NCI-H1092 treated with DMSO at 0.1 percent for 48 hours (cell line): ENCODE measurements around the gene CASKIN2.
"Not testable (repeated sequence)": the region's sequence is repeated elsewhere in the genome, so short reads cannot be mapped to it uniquely, and the experiment has no call there.

Source experiments
- DNase-seq: peaks from one replicate; lab custom pipeline; 2025; lab: John Stamatoyannopoulos, UW

Gene CASKIN2

DNA sequence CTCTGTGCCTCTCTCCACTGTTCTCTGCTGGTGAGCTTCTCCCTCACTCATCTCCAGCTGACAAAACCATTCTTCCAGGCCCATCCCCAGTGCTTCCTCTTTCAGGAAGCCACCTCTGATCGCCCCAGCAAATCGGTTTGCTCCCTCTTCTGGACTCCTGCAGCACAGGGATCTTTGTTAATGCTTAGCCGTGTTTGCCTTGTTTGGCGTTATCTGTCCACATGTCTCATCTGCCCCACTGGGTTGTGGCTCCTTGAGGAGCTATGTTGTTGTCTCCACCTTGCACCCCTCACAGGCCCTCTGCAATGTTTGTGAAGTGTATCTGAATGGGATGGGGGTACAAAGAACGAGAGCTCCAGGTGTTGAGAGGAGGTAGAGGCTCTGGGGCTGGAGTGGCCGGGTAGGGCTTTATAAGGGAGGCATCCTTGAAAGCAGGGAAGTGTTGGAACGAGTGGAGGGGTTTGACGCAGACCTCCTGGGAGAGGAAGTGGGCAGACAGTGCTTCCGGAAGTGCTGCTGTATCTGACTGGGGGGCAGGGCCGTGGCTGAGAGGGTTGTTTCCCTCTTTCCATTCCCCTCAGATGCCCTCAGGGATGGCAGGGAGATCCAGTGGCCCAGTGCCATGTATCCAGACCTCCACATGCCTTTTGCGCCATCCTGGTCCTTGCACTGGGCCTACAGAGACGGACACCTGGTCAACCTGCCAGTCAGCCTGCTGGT lies 27.8 kb downstream of the CASKIN2 start:
- no peak for DNase-seq

DNA sequence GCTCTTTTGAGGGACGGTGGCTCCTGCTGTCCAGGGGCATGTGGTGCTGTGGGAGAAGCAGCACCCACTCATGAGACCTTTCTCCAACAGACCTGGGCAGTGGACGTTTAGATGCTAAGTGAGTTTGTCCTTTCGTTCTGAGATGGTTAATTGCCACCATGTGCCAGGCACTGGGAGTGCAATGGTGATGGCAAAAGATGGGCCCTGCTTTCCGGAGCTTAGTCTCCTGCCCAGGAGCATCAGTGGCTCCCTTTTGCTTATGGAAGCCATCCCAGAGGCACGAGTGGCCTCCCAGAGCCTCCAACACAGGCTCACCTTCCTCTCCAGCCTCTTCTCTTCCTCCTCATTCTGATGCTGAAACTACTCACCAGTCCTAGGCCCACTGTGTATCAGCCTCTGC lies 28.4 kb downstream of the CASKIN2 start:
- no peak for DNase-seq

DNA sequence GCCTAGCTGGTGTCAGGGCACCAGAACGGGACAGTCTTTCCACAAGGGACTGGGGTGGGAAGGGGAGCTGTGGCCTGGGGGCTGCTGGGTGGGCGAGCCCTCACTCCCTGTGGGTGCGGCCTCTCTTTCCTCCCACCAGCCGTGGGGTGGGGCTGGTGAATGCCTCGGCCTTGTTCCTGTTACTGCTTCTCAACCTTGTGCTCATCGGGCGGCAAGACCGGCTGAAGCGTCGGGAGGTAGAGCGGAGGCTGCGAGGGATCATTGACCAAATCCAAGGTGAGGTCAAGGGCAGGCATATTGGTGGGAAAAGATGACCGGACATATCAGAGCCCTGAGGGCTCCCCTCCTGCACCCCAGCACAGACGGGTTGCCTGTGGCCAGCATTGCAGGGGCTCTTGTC lies 29.2 kb downstream of the CASKIN2 start:
- no peak for DNase-seq

DNA sequence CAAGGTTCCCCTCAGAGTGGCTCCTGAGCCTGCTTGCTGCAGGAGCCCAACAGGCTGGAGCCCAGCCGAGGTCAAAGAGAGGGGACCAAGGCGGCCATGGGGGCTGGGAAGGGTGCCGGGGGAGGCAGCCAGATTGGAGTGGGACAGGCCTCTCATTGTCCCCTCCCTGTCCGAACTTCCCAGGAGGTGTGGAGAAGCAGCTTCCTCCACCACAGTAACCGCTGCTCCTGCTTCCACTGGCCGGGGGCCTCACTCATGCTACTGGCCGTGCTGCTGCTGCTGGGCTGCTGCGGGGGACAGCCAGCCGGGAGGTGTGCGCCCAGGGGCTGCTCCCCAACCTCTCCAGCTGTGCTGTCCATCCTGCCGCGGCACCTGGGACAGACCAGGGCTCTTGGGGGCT lies 29.6 kb downstream of the CASKIN2 start:
- DNase-seq, result no peak

DNA sequence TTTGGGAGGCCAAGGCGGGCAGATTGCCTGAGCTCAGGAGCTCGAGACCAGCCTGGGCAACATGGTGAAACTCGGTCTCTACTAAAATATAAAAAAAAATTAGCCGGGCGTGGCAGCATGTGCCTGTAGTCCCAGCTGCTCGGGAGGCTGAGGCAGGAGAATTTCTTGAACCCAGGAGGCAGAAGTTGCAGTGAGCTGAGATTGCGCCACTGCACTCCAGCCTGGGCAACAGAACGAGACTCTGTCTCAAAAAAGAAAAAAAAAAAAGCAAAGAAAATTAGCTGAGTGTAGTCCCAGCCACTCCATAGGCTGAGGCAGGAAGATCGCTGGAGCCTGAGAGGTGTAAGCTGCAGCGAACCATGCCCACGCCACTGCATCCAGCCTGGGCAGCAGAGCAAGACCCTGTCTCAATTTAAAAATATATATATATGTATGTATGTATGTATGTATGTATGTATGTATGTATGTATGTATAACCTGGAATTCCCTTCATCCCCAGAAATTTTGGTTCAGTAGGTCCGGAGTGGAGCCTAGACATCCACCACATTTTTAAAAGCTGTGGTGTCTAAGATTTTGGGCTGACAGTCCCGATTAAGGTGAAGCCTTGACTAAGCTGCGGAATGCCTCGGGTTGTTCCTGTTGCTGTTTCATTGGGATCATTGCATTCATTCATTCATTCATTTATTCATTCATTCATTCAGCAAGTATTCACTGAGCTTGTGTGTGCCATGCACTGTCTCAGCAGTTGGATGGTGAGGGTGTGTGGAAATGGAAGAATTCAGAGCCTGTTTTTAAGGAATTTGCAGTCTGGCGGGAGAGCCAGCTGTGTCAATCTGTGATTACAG lies 33.0 kb downstream of the CASKIN2 start:
- DNase-seq, result no peak

DNA sequence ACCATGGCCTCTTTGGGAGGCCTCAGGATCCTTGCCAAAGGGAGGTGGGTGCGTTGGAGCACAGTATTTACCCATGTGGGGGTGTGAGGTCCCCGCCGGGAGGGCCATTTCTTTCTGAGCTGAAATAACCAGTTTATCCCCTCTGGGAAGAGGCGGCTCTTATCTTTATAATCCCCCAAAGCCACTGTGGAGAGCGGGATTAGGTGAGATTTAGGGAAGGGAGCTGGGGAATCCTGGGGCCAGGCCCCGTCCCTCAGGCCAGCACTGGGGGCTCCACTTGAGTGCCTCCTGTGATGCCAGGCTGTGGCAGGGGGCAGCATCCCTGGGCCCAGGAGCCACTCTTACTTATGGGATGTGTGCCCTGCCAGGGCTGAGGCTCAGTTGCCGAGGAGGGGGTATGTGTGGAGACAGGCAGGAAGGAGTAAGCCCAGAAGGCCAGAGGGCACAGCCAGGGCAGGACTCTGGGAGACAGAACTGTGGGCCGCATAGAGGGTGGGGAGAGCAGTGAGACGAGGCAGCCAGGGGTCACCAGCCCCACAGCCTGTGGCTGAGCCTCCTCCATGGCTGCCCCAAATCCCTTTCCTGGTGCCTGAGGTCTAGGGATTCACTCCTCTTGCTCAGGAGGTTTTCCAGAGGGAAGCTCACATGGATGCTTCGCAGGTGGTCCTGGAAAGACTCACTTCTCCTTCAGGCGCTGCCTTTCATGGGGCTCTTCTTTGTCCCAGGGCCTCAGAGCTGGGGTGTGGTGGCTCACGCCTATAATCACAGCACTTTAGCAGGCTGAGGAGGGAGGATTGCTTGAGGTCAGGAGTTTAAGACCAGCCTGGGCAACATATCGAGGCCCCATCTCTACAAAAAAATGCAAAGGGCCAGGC lies 33.9 kb downstream of the CASKIN2 start:
- DNase-seq, result no peak

DNA sequence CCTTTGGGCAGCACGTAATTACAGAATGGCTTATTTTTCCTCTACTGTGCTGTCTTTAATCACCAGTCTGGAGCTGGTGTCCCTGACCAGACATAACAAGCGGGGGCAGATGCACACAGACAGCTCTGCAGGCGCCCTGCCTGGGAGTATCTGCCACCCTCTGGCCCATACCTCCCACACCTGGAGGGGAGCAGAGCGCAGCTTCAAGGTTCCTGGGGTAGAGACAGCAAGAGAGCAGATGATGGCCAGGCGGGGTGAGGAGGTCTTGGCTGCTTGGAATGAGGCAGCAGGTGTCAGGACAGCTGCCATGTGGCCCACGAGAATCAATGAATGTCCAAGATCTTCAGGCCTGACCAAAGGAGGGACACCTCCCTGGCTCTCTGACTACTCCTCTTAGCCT lies 35.1 kb downstream of the CASKIN2 start:
- no peak for DNase-seq

DNA sequence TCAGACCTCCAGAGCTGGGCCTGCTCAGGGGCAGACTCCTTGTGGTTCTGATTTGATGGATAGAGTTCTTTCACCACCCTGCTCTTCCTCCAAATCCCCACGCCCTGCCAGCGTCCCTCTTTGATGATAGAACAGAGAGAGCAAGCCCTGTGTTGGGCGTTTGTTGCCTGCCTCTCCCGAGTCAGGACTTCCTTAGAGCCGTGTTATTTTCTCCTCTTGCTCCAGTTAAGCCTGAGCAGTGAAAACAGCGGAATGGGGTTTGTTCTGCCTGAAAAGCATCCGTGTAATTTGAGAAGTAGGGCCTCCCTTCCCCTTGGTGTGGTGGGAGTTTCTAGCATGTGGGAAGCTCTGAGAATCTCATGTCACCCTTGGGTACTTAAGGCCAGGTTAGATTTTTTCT lies 36.8 kb downstream of the CASKIN2 start:
- DNase-seq, result no peak

DNA sequence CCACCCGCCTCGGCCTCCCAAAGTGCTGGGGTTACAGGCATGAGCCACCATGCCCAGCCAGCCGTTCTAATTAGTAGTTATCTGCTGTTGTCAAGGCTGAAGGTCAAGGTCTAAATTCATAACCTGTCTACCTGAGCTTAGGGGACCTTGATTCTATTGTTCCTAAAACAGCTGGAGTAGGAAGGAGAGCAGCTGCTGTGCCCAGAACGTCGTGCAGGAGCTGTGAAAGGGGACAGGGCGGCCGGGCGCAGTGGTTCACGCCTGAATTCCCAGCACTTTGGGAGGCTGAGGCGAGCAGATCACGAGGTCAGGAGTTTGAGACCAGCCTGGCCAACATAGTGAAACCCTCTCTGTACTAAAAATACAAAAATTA lies 37.9 kb downstream of the CASKIN2 start:
- not testable (repeated sequence) for DNase-seq

DNA sequence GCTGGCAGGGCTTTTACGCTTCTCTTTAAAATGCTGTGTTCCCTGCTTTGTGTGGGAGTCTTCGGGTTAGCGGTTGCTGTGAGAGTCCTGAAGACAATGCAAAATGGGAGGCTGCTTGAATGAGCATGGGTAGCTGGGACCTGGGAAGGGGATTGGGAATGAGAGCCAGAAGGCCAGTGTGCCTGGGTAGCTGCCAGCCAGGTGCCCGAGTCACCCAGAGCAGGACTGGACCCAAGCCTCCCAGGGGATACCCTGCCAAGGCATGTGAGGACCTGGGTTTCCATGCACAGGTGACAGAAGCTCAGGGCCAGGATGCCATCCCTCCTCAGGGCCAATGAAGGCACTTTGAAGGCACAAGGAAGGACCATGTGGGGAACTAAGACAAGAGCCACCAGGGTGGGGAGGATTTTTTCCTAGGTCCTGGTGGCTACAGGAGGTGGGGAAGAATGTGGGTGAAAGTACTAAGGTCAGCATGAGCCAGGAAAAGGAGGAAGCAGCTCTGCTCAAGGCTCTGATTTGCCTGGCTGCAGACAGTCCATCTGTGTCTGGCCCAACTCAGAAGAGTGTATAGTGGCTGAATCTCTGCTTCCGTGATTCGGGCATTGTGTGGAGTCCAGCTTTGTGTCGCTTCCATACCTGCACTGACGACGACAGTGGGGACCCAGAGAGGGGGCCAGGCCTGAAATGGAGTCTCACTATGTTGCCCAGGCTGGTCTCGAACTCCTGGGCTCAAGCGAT lies 38.4 kb downstream of the CASKIN2 start:
- no peak for DNase-seq

DNA sequence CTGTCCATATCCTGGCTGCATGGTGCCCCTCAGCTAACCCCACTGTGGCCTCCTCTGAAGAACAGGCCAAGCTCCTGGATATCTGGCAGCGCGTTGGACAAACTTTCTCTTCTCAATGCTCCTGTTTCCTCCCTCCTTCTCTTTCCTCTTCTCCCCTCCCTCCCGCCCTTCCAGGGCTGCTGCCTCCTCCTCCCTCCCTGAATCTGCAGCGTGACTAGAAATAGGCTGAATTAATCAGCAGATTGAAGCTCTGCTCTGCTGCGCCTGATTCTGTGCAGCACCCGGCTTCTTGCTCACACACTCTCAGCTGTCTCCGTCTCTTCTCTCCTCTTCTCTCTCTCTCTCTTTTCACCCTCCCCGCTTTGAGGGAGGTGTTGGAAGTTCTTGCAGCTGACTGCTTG lies 39.1 kb downstream of the CASKIN2 start:
- DNase-seq, result no peak

DNA sequence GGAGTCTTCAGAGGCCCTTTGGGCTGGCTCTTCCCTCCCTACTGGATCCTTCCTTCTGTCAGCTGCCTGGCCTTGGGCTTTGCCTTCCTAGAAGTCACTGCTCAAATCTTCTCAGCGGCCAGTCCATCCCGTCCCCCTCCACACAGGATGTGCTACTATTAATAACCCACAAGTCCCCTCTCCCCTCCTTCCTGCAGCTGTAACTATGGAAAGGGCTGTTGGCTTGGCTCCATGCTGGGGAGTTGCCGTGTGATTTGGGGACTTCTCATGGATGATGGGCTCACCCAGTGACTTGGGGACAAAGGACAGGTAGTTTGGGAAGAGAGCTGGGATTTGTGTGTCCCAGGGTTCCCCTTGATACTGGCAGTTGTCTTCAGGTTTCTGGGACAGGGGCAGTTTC lies 39.5 kb downstream of the CASKIN2 start:
- DNase-seq, result no peak

DNA sequence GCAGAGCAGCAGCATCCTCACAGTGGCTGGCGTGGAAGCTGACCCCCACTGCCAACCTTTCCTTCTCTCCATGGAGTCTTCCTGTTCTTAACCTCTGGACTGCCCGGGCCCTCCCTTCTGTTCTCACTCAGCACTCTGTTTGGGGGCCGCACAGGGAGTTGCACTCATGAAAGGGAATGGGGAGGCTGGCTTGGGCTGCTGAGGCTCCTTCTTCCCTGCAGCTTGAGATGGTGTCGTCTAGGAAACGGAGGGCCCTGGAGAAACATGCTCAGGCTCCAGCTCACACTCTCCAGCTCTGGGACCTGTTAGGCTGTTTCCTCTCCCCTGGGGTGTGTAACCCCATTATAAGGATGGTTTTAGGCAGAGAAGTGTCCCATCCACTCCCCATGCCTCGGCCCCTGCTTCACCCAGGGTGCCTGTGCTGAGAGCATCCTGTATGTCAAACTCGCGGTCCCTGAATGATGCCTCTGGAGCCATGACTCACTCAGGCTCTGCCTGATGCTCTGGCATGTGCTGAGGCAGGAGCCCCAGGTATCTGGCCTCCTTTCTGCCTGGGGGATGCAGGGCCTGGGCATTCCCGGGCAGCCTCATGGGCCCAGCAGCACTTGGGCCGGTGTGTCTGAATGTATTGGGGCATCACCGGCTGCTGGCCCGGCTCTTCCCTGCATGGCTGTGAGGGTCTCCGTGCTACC lies 40.0 kb downstream of the CASKIN2 start:
- DNase-seq, result no peak

DNA sequence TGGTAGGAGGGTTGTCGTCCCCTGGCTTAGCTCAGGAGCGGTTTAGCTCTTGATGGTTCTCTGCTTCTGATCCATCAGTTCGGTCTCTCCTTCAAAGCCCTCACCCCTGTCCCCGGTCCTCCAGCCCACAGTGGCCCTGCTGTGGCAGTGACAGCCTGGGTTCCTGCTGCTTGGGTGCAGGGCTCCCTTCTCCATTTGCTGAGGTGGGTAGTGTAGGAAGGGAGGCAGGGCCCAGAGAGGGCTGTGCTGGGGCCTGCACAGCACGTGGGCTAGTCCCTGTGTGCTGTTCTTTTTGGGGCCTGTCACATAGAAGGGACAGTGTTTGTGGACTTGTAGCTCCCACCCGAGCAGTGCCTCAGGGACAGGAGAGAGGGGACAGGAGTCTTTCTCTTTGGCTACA lies 40.6 kb downstream of the CASKIN2 start:
- DNase-seq, result no peak

DNA sequence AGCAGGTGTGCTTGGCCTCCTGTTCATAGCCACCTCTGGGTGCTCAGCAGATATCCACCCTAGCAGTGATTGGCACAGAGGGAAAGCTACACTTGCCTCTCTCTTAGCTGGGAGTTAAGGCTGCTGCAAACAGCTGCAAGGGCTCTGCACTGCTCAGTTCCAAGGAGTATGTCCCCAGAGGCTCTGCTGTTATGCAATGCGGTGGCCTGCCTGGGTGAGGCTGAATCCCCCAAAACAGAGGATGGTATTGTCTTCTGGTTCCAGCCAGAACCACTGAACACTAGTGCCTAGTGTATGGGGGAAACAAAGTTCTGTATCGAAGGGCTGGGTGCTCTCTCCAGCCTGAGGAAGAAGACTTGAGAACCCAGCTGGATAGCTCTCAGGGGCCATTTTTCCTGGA lies 42.1 kb downstream of the CASKIN2 start:
- DNase-seq, result no peak

DNA sequence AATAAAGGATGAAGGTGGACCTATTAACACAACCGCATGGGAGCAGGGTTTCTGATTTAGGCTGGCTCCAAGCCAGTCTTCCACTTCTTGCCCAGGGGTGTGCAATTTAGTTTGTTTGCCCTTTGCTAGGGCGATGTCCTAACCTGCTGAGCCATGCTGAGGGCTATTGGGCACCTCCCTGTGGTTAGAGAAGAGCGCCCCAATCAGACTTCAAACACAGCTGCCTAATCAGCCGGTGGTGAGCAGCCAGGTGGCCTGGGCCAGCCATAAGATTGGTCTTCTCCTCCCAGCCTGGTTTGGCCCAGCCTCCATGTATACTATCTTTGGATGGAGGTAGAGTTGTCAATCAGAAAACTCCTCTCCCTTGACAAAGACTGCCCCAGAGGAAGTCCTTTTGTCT lies 43.2 kb downstream of the CASKIN2 start:
- peak; percentile 55 for DNase-seq

DNA sequence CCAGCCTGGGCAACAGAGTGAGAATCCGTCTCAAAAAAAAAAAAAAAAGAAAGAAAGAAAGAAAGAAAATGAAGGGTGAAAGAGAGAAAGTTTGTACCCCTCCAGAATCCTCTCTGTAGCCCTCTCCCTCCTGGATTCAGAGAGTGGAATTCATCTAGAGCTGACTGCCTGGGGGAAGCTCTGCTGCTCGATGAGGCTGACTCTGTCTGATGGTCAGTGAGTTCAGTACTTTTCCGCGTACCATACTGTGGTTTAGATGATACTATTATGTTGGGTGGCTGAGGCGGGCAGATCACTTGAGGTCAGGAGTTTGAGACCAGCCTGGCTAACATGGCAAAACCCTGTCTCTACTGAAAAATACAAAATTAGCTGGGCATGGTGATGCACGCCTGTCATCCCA lies 44.1 kb downstream of the CASKIN2 start:
- DNase-seq, result no peak

DNA sequence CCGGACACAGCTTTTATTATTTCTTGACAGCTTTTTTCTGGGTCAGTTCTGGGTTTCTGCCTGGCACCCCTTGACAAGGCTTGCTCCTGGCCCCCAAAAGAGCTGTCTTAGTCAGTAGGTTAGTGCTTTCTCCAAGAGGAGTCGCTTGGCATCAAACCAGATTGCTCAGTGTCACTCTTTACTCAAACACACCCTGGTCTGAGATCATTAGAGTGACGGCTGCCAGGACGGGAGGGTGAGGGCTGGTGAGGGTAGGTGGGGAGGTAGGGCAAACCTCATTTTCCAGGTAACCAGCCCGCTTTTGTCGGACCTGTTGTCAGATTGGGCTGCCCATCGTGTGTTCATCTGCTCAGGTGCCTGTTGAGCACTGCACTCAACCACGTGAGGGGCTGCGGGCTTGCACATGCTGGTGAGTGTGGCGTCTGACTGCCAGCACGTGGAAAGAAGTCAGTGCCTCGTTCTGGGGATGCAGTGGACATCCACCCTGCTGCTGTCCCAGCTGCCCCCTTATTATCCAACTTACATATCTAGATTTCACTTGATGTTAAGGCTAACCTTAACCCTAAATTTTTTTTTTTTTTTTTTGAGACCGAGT lies 46.5 kb downstream of the CASKIN2 start:
- no peak for DNase-seq

DNA sequence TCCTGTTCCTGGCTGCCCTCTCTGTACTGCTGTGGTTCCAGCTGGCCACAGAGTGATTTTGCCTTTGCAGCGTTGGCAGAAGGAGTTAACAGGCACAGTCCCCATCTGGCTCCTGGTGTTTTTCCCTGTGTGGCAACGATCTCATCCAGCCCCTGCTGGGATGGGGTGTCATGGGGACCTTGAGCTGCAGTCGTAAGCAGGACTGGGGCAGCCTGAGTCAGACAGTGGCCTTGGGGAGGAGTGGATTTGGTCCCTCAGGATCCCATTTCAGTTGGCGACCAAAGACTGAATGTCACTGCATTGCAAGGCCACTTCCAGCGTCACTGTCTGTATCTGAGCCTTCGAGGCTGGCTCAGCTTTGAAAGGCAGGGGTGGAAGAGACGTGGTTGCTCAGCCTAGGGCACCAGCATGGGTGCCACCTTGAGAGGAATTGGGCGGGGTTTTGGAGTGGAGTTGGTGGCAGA lies 47.0 kb downstream of the CASKIN2 start:
- DNase-seq, result no peak

DNA sequence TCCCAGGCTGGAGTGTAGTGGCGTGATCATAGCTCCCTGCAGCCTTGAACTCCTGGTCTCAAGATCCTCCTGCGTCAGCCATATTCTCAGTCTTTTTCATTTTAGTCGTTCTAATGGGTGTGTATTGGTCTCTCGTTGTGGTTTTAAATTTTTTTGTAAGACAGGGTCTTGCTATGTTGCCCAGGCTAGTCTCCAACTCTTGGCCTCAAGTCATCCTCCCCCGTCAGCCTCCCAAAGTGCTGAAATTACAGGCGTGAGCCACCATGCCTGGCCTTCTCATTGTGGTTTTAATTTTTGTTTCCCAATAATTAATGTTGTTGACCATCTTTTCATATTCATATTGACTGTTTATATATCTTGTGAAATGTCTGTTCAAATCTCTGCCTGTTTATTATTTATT lies 50.3 kb downstream of the CASKIN2 start:
- no peak for DNase-seq

DNA sequence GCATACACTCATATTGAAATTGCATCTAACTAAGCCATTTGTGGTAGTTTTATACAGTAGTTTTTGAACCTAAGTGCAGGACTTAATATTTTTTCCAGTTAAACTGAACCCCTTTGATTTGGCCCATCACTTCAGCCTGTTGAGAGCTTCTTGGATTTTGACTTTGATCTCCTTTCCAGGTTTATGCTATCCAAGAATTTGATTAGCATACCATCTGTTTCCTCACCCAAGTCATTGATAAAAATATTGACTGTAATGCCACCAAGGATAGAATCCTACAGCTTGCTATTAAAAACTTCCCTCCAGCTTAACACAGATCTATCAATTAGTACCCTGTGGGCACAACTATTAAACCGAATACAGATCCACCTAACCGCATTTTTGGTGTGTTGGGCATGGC lies 51.7 kb downstream of the CASKIN2 start:
- no peak for DNase-seq
